ENCODE measurements around the gene TOR1A.

DNA sequence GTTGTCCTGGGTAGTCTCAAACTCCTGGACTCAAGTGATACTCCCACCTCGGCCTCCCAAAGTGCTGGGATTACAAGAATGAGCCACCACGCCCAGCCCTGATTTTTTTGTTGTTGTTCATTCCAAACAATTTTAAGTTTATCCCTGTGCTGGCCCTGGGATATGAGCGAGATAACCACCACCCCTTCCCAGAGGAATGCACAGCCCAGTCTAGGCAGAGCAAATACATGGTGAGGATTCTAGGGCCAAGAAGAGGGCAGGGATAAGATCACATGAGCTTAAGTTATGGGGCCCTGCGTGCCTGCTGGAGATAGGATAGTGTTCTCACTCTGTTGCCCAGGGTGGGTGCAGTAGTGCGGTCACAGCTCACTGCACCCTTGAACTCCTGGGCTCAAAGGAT is 42.0 kb downstream of the TOR1A start:
- TF ChIP-seq ZFX (IDR thresholded peaks at IDR 0.05) (no peak), POLR2AphosphoS5 (IDR thresholded peaks at IDR 0.05; ENCODE audit: low read depth, low read length) (no peak), POLR2A (IDR thresholded peaks at IDR 0.05; ENCODE audit: borderline replicate concordance, extremely low read depth, insufficient read depth, insufficient read length) (no peak), JUND (IDR thresholded peaks at IDR 0.05) (no peak), EZH2 (IDR thresholded peaks at IDR 0.05) (no peak), EZH2phosphoT487 (IDR thresholded peaks at IDR 0.05; ENCODE audit: borderline replicate concordance) (no peak), EGR1 (IDR thresholded peaks at IDR 0.05; ENCODE audit: low read depth) (no peak), SIN3A (IDR thresholded peaks at IDR 0.05; ENCODE audit: low read depth) (no peak), SRF (IDR thresholded peaks at IDR 0.05; ENCODE audit: low read depth) (no peak), SP1 (IDR thresholded peaks at IDR 0.05; ENCODE audit: low read depth) (no peak)
- TF ChIP-seq, protein P1, sequence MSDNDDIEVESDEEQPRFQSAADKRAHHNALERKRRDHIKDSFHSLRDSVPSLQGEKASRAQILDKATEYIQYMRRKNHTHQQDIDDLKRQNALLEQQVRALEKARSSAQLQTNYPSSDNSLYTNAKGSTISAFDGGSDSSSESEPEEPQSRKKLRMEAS (IDR thresholded peaks at IDR 0.05), result no peak
- TF ChIP-seq, protein P2, sequence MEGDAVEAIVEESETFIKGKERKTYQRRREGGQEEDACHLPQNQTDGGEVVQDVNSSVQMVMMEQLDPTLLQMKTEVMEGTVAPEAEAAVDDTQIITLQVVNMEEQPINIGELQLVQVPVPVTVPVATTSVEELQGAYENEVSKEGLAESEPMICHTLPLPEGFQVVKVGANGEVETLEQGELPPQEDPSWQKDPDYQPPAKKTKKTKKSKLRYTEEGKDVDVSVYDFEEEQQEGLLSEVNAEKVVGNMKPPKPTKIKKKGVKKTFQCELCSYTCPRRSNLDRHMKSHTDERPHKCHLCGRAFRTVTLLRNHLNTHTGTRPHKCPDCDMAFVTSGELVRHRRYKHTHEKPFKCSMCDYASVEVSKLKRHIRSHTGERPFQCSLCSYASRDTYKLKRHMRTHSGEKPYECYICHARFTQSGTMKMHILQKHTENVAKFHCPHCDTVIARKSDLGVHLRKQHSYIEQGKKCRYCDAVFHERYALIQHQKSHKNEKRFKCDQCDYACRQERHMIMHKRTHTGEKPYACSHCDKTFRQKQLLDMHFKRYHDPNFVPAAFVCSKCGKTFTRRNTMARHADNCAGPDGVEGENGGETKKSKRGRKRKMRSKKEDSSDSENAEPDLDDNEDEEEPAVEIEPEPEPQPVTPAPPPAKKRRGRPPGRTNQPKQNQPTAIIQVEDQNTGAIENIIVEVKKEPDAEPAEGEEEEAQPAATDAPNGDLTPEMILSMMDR (IDR thresholded peaks at IDR 0.05 in 2 of 3, conservative IDR thresholded peaks at IDR 0.05 in 1 of 3; ENCODE audit: borderline replicate concordance in 1 of 3, insufficient read depth in 1 of 3, low read depth in 2 of 3, low read length in 2 of 3), result no peak
- TF ChIP-seq, protein P3, sequence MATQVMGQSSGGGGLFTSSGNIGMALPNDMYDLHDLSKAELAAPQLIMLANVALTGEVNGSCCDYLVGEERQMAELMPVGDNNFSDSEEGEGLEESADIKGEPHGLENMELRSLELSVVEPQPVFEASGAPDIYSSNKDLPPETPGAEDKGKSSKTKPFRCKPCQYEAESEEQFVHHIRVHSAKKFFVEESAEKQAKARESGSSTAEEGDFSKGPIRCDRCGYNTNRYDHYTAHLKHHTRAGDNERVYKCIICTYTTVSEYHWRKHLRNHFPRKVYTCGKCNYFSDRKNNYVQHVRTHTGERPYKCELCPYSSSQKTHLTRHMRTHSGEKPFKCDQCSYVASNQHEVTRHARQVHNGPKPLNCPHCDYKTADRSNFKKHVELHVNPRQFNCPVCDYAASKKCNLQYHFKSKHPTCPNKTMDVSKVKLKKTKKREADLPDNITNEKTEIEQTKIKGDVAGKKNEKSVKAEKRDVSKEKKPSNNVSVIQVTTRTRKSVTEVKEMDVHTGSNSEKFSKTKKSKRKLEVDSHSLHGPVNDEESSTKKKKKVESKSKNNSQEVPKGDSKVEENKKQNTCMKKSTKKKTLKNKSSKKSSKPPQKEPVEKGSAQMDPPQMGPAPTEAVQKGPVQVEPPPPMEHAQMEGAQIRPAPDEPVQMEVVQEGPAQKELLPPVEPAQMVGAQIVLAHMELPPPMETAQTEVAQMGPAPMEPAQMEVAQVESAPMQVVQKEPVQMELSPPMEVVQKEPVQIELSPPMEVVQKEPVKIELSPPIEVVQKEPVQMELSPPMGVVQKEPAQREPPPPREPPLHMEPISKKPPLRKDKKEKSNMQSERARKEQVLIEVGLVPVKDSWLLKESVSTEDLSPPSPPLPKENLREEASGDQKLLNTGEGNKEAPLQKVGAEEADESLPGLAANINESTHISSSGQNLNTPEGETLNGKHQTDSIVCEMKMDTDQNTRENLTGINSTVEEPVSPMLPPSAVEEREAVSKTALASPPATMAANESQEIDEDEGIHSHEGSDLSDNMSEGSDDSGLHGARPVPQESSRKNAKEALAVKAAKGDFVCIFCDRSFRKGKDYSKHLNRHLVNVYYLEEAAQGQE (IDR thresholded peaks at IDR 0.05; ENCODE audit: low read depth), result no peak
- TF ChIP-seq, protein P4, sequence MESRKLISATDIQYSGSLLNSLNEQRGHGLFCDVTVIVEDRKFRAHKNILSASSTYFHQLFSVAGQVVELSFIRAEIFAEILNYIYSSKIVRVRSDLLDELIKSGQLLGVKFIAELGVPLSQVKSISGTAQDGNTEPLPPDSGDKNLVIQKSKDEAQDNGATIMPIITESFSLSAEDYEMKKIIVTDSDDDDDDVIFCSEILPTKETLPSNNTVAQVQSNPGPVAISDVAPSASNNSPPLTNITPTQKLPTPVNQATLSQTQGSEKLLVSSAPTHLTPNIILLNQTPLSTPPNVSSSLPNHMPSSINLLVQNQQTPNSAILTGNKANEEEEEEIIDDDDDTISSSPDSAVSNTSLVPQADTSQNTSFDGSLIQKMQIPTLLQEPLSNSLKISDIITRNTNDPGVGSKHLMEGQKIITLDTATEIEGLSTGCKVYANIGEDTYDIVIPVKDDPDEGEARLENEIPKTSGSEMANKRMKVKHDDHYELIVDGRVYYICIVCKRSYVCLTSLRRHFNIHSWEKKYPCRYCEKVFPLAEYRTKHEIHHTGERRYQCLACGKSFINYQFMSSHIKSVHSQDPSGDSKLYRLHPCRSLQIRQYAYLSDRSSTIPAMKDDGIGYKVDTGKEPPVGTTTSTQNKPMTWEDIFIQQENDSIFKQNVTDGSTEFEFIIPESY (IDR thresholded peaks at IDR 0.05; ENCODE audit: extremely low read depth, insufficient replicate concordance, low read length), result no peak
